Measurements from ENCODE around the gene ATP5F1D. TPM values are rescaled to one million over a fixed set of nuclear protein-coding genes. Genes with fewer than 3 reads are reported as not detected.

ATP5F1D gene
- total RNA-seq, 2 donors from 2014 or later: 193 to 269 TPM

- Histone ChIP-seq H3K27me3 (no peaks in the 10 kb centered on the region), H3K9me3 (no peaks in the 10 kb centered on the region), H3K27ac (peak overlapping the region; percentile 12 to 96), H3K4me1 (peaks cover 0 to 79% of the 10 kb centered on the region in 2 donors), H3K4me3 (peak overlapping the region in 1 of 2 donors; percentile 61), H3K36me3 (peaks cover 48% of the 10 kb centered on the region)
- DNase-seq (ENCODE audit: low spot score): no peak
- TF ChIP-seq CTCF (IDR thresholded peaks at IDR 0.05): no peak
These were observed 31.1 kb downstream of the ATP5F1D start for GRCh38 chr19:1272423-1273262.

GRCh38 chr19:1273263-1274041 lies 31.9 kb downstream of the ATP5F1D start:
- H3K27me3 ChIP-seq: no peaks in the 10 kb centered on the region
- H3K36me3 ChIP-seq: peaks cover 48% of the 10 kb centered on the region
- H3K4me3 ChIP-seq: no peak overlapping the region
- H3K4me1 ChIP-seq: peaks cover 0 to 70% of the 10 kb centered on the region in 2 donors
- TF ChIP-seq CTCF (IDR thresholded peaks at IDR 0.05): no peak
- H3K9me3 ChIP-seq: no peaks in the 10 kb centered on the region
- no peak for DNase-seq (ENCODE audit: low spot score)
- H3K27ac ChIP-seq: peak overlapping the region; percentile 96 to 98

GRCh38 chr19:1274081-1274851 lies 32.7 kb downstream of the ATP5F1D start:
- H3K27me3 ChIP-seq: no peaks in the 10 kb centered on the region
- H3K4me3 ChIP-seq: peak overlapping the region; percentile 71 to 77
- peaks cover 0 to 66% of the 10 kb centered on the region in 2 donors for H3K4me1 ChIP-seq
- TF ChIP-seq CTCF (IDR thresholded peaks at IDR 0.05): no peak
- H3K36me3 ChIP-seq: peaks cover 55% of the 10 kb centered on the region
- no peaks in the 10 kb centered on the region for H3K9me3 ChIP-seq
- no peak for DNase-seq (ENCODE audit: low spot score)
- peak overlapping the region; percentile 96 to 98 for H3K27ac ChIP-seq

- H3K27me3 ChIP-seq: no peaks in the 10 kb centered on the region
- peak overlapping the region; percentile 96 to 98 for H3K27ac ChIP-seq
- H3K36me3 ChIP-seq: peaks cover 57% of the 10 kb centered on the region
- no peak for TF ChIP-seq CTCF (IDR thresholded peaks at IDR 0.05)
- H3K9me3 ChIP-seq: no peaks in the 10 kb centered on the region
- H3K4me1 ChIP-seq: peaks cover 0 to 64% of the 10 kb centered on the region in 2 donors
- no peak for DNase-seq (ENCODE audit: low spot score)
- H3K4me3 ChIP-seq: peak overlapping the region; percentile 71 to 77
These were observed 33.3 kb downstream of the ATP5F1D start for GRCh38 chr19:1274852-1275259.

GRCh38 chr19:1275260-1275975 lies 33.9 kb downstream of the ATP5F1D start, which contains the start of gene FAM174C:
FAM174C (plus strand) TSS chr19:1275530; CDS start chr19:1275550, 20 bp downstream.
- H3K9me3 ChIP-seq: no peaks in the 10 kb centered on the region
- TF ChIP-seq CTCF (IDR thresholded peaks at IDR 0.05): no peak
- no peaks in the 10 kb centered on the region for H3K27me3 ChIP-seq
- H3K4me3 ChIP-seq: peak within 1 kb of the TSS; percentile 71 to 77
- peaks cover 57% of the 10 kb centered on the region for H3K36me3 ChIP-seq
- peaks cover 0 to 59% of the 10 kb centered on the region in 2 donors for H3K4me1 ChIP-seq
- H3K27ac ChIP-seq: peak within 1 kb of the TSS; percentile 96 to 98
- DNase-seq (ENCODE audit: low spot score): peak; percentile 96
